HL-60 (cell line): ENCODE measurements around the gene NCOR2.

Experiments
- DNase-seq, 2 experiments: peaks; one replicate each; pipeline ENCODE4 v3.0.0-alpha.2; 2010 to 2020; ENCODE audit warnings: low read depth in 1 of 2, low spot score in 1 of 2
- H3K27ac ChIP-seq: fragments of 250-450 bp; sonication (Bioruptor Pico); replicated peaks from 2 replicates; pipeline ENCODE4 v1.5.1; 2020; ENCODE audit warnings: mild to moderate bottlenecking, moderate library complexity
- H3K27me3 ChIP-seq: fragments of 250-450 bp; sonication (Bioruptor Pico); 2 replicates; pipeline ENCODE4 v1.5.1; 2021; ENCODE audit warnings: mild to moderate bottlenecking, moderate library complexity; ENCODE audit not compliant: insufficient read depth, poor library complexity, severe bottlenecking
- H3K4me3 ChIP-seq: replicated peaks from 2 replicates; pipeline ENCODE4 v1.5.1; 2011; ENCODE audit warnings: mild to moderate bottlenecking, control low read depth, low read length; ENCODE audit not compliant: insufficient read depth
- CTCF ChIP-seq: IDR thresholded peaks from one replicate; pipeline ENCODE4 v1.5.1; 2011; ENCODE audit warnings: low read length, control low read depth, inconsistent platforms; ENCODE audit not compliant: insufficient read depth
- GABPA ChIP-seq: IDR thresholded peaks from 2 replicates; pipeline ENCODE4 v1.6.1; 2012; ENCODE audit warnings: low read depth
- POLR2AphosphoS5 ChIP-seq: IDR thresholded peaks from 2 replicates; pipeline ENCODE4 v1.6.1; 2012; ENCODE audit warnings: low read depth
- SPI1 ChIP-seq: IDR thresholded peaks from 2 replicates; pipeline ENCODE4 v1.6.1; 2012; ENCODE audit warnings: low read depth, mild to moderate bottlenecking, borderline replicate concordance
- TF ChIP-seq, protein P1 (sequence below): IDR thresholded peaks from 2 replicates; pipeline ENCODE4 v1.6.1; 2012; ENCODE audit warnings: low read depth; ENCODE audit not compliant: insufficient replicate concordance

The NCOR2 gene

GRCh38 chr12:124542021-124542949 is 25.1 kb downstream of the NCOR2 start:
- no peak for DNase-seq
- Histone ChIP-seq H3K4me3 (no peak overlapping the region), H3K27ac (no peak overlapping the region), H3K27me3 (no peaks in the 10 kb centered on the region)
- TF ChIP-seq POLR2AphosphoS5: no peak
- TF ChIP-seq SPI1: no peak
- no peak for TF ChIP-seq CTCF
- no peak for TF ChIP-seq GABPA
- TF ChIP-seq, protein P1, sequence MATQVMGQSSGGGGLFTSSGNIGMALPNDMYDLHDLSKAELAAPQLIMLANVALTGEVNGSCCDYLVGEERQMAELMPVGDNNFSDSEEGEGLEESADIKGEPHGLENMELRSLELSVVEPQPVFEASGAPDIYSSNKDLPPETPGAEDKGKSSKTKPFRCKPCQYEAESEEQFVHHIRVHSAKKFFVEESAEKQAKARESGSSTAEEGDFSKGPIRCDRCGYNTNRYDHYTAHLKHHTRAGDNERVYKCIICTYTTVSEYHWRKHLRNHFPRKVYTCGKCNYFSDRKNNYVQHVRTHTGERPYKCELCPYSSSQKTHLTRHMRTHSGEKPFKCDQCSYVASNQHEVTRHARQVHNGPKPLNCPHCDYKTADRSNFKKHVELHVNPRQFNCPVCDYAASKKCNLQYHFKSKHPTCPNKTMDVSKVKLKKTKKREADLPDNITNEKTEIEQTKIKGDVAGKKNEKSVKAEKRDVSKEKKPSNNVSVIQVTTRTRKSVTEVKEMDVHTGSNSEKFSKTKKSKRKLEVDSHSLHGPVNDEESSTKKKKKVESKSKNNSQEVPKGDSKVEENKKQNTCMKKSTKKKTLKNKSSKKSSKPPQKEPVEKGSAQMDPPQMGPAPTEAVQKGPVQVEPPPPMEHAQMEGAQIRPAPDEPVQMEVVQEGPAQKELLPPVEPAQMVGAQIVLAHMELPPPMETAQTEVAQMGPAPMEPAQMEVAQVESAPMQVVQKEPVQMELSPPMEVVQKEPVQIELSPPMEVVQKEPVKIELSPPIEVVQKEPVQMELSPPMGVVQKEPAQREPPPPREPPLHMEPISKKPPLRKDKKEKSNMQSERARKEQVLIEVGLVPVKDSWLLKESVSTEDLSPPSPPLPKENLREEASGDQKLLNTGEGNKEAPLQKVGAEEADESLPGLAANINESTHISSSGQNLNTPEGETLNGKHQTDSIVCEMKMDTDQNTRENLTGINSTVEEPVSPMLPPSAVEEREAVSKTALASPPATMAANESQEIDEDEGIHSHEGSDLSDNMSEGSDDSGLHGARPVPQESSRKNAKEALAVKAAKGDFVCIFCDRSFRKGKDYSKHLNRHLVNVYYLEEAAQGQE: no peak

- Histone ChIP-seq H3K27me3 (no peaks in the 10 kb centered on the region), H3K27ac (no peak overlapping the region), H3K4me3 (no peak overlapping the region)
- DNase-seq: no peak
- no peak for TF ChIP-seq CTCF
- no peak for TF ChIP-seq GABPA
- TF ChIP-seq, protein P1: no peak
- TF ChIP-seq POLR2AphosphoS5: no peak
These were observed 26.1 kb downstream of the NCOR2 start for GRCh38 chr12:124541322-124541721.

GRCh38 chr12:124539084-124540041 is 28.0 kb downstream of the NCOR2 start:
- TF ChIP-seq POLR2AphosphoS5: no peak
- TF ChIP-seq, protein P1: no peak
- no peak for TF ChIP-seq GABPA
- TF ChIP-seq SPI1: no peak
- TF ChIP-seq CTCF: no peak
- Histone ChIP-seq H3K4me3 (no peak overlapping the region), H3K27me3 (no peaks in the 10 kb centered on the region), H3K27ac (peak overlapping the region; percentile 43)
- no peak for DNase-seq
